Nephron (organoid): ENCODE measurements around the gene TDRD10.

Experiments used
- H3K27ac Mint-ChIP-seq, 3 experiments: 2 replicates each; pipeline ENCODE4 v1.8.0; 2020; ENCODE audit warnings: mixed read lengths in 3 of 3, mild to moderate bottlenecking in 2 of 3, moderate library complexity in 1 of 3
- H3K27me3 Mint-ChIP-seq: 2 replicates; pipeline ENCODE4 v1.8.0; 2021; ENCODE audit warnings: low read depth, mild to moderate bottlenecking, moderate library complexity, mixed read lengths
- H3K36me3 Mint-ChIP-seq: 2 replicates; pipeline ENCODE4 v1.8.0; 2020; ENCODE audit warnings: low read depth, mixed read lengths
- H3K4me1 Mint-ChIP-seq: 2 replicates; pipeline ENCODE4 v1.8.0; 2020; ENCODE audit warnings: mixed read lengths
- H3K4me3 Mint-ChIP-seq, 3 experiments: 2 replicates each; pipeline ENCODE4 v1.8.0; 2020; ENCODE audit warnings: mild to moderate bottlenecking in 3 of 3, mixed read lengths in 3 of 3, moderate library complexity in 2 of 3
- H3K9me3 Mint-ChIP-seq: 2 replicates; pipeline ENCODE4 v1.8.0; 2020; ENCODE audit warnings: mixed read lengths
- TF ChIP-seq, protein P1 (sequence below), 3 experiments: fragments of 200-600 bp; sonication (generic); IDR thresholded peaks; one replicate each; pipeline ENCODE4 v1.5.0; 2021; ENCODE audit warnings: antibody characterized with exemption in 3 of 3; ENCODE audit not compliant: unreplicated experiment in 3 of 3

TDRD10 gene

GRCh38 chr1:154582885-154583284 lies 80.9 kb downstream of the TDRD10 start:
- no peaks in the 10 kb centered on the region for H3K27me3 Mint-ChIP-seq
- peaks cover 80% of the 10 kb centered on the region for H3K36me3 Mint-ChIP-seq
- H3K27ac Mint-ChIP-seq: peak overlapping the region in 1 of 3 experiments; percentile 75
- TF ChIP-seq, protein P1, sequence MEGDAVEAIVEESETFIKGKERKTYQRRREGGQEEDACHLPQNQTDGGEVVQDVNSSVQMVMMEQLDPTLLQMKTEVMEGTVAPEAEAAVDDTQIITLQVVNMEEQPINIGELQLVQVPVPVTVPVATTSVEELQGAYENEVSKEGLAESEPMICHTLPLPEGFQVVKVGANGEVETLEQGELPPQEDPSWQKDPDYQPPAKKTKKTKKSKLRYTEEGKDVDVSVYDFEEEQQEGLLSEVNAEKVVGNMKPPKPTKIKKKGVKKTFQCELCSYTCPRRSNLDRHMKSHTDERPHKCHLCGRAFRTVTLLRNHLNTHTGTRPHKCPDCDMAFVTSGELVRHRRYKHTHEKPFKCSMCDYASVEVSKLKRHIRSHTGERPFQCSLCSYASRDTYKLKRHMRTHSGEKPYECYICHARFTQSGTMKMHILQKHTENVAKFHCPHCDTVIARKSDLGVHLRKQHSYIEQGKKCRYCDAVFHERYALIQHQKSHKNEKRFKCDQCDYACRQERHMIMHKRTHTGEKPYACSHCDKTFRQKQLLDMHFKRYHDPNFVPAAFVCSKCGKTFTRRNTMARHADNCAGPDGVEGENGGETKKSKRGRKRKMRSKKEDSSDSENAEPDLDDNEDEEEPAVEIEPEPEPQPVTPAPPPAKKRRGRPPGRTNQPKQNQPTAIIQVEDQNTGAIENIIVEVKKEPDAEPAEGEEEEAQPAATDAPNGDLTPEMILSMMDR (IDR thresholded peaks at IDR 0.05; ENCODE audit: unreplicated experiment in 3 of 3): no peak
- H3K4me1 Mint-ChIP-seq: peaks cover 37% of the 10 kb centered on the region
- H3K9me3 Mint-ChIP-seq: no peaks in the 10 kb centered on the region
- no peak overlapping the region for H3K4me3 Mint-ChIP-seq

GRCh38 chr1:154583773-154584172 lies 81.8 kb downstream of the TDRD10 start:
- H3K4me1 Mint-ChIP-seq: peaks cover 28% of the 10 kb centered on the region
- TF ChIP-seq, protein P1 (IDR thresholded peaks at IDR 0.05; ENCODE audit: unreplicated experiment in 3 of 3): no peak
- peak overlapping the region in 2 of 3 experiments; percentile 62 to 75 for H3K27ac Mint-ChIP-seq
- H3K9me3 Mint-ChIP-seq: no peaks in the 10 kb centered on the region
- peaks cover 84% of the 10 kb centered on the region for H3K36me3 Mint-ChIP-seq
- no peak overlapping the region for H3K4me3 Mint-ChIP-seq
- no peaks in the 10 kb centered on the region for H3K27me3 Mint-ChIP-seq

DNA sequence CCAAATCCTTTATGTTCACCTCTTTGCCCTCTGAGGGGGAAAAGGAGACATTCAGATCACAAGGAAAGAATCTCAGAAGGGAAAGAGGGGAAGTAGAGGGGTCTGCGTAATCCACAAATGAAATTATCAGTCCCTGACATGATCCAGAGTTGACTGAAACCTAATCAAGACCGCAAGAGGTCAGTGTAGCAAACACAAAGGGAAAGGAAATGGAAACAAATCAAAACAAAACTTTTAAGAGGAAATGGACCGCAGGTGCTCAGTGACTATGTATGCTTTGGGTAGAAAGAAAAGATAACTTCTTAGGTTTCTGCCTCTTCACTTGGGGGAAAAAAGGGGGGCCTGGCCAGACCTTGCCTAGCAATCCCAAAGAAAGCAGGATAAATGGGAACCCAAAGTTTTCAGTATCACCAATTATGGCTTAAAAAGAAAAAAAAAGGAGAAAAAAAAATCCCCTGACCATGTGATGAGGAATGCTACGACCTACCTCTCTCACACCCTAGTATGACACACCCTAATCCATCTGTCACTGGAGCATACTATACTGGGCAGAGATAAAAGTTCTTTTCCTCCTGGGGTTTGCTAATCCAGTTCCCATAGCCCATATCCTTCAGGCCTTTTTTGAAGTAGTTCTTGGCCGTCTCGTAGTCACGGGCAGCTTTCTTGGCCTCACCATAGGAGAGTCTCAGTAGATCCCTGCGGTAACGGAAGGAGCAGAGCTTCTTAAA lies 82.4 kb downstream of the TDRD10 start:
- H3K27me3 Mint-ChIP-seq: no peaks in the 10 kb centered on the region
- peaks cover 84% of the 10 kb centered on the region for H3K36me3 Mint-ChIP-seq
- H3K4me3 Mint-ChIP-seq: no peak overlapping the region
- peak overlapping the region in 2 of 3 experiments; percentile 62 to 75 for H3K27ac Mint-ChIP-seq
- no peaks in the 10 kb centered on the region for H3K9me3 Mint-ChIP-seq
- peaks cover 21% of the 10 kb centered on the region for H3K4me1 Mint-ChIP-seq
- TF ChIP-seq, protein P1 (IDR thresholded peaks at IDR 0.05; ENCODE audit: unreplicated experiment in 3 of 3): no peak

DNA sequence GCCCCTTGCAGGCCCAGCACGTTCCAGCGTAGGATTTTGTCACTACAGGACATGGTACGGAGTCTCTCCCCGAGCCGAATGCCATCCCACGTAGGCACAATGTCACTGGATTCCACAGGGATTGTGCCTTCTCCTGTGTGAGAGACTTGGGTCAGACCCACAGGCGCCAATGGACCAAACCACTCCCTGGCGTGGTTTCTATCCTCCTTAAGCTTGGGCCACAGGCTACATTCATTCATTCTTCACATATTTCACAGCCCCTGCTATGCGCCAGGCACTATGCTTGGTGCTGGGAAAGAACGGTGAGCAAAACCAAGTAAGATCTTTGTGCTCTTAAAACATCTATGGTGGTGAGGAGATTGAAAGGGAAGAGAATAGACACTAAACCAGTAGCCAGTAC lies 84.2 kb downstream of the TDRD10 start:
- Mint-ChIP-seq H3K9me3 (no peaks in the 10 kb centered on the region), H3K4me3 (no peak overlapping the region), H3K4me1 (peaks cover 18% of the 10 kb centered on the region), H3K27me3 (no peaks in the 10 kb centered on the region), H3K27ac (no peak overlapping the region), H3K36me3 (peaks cover 88% of the 10 kb centered on the region)
- TF ChIP-seq, protein P1 (IDR thresholded peaks at IDR 0.05; ENCODE audit: unreplicated experiment in 3 of 3): no peak

DNA sequence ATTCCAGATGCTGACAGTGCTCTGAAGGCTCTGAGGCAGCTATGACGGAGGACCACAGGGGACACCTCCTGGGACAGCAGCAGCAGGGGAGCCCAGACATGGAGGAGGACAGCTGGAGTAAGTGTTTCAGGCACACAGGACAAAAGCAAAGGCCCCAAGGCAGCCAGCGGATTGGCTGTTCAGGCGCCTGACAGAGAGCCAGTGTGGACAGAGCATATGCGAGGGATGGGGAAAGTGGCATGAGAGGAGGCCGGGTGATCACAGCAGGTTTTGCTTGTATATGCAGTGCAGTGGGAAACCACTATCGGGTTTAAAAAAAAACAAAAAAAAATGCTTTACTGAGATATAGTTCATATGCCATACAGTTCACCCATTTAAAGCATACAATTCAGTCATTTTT lies 84.6 kb downstream of the TDRD10 start:
- H3K9me3 Mint-ChIP-seq: no peaks in the 10 kb centered on the region
- H3K27me3 Mint-ChIP-seq: no peaks in the 10 kb centered on the region
- H3K36me3 Mint-ChIP-seq: peaks cover 92% of the 10 kb centered on the region
- H3K27ac Mint-ChIP-seq: no peak overlapping the region
- H3K4me3 Mint-ChIP-seq: no peak overlapping the region
- TF ChIP-seq, protein P1 (IDR thresholded peaks at IDR 0.05; ENCODE audit: unreplicated experiment in 3 of 3): no peak
- peaks cover 18% of the 10 kb centered on the region for H3K4me1 Mint-ChIP-seq

- Mint-ChIP-seq H3K27ac (no peak overlapping the region), H3K36me3 (peaks cover 87% of the 10 kb centered on the region), H3K4me3 (no peak overlapping the region), H3K27me3 (no peaks in the 10 kb centered on the region), H3K4me1 (peaks cover 13% of the 10 kb centered on the region), H3K9me3 (no peaks in the 10 kb centered on the region)
- TF ChIP-seq, protein P1 (IDR thresholded peaks at IDR 0.05; ENCODE audit: unreplicated experiment in 3 of 3): no peak
Measured at GRCh38 chr1:154589780-154590179, 87.8 kb downstream of the TDRD10 start.
